Uterus (tissue), 2 donors: ENCODE measurements around the gene DENND4B.

ENCODE experiments used
- POLR2A ChIP-seq, 2 donors: fragments of 450-650 bp; IDR thresholded peaks; one replicate each; pipeline ENCODE4 v1.6.1; 2016; ENCODE audit warnings: antibody characterized with exemption in 2 of 2, mild to moderate bottlenecking in 1 of 2, moderate library complexity in 1 of 2
- TF ChIP-seq, protein P1 (sequence below), 4 experiments: fragments of 200-600 bp in 2 of 4; fragments of 450-650 bp in 2 of 4; sonication (generic) in 2 of 4; IDR thresholded peaks; one replicate each; pipeline ENCODE4 v1.5.1; 2016 to 2019; ENCODE audit warnings: antibody characterized with exemption in 4 of 4, mild to moderate bottlenecking in 2 of 4, moderate library complexity in 1 of 4

DNA sequence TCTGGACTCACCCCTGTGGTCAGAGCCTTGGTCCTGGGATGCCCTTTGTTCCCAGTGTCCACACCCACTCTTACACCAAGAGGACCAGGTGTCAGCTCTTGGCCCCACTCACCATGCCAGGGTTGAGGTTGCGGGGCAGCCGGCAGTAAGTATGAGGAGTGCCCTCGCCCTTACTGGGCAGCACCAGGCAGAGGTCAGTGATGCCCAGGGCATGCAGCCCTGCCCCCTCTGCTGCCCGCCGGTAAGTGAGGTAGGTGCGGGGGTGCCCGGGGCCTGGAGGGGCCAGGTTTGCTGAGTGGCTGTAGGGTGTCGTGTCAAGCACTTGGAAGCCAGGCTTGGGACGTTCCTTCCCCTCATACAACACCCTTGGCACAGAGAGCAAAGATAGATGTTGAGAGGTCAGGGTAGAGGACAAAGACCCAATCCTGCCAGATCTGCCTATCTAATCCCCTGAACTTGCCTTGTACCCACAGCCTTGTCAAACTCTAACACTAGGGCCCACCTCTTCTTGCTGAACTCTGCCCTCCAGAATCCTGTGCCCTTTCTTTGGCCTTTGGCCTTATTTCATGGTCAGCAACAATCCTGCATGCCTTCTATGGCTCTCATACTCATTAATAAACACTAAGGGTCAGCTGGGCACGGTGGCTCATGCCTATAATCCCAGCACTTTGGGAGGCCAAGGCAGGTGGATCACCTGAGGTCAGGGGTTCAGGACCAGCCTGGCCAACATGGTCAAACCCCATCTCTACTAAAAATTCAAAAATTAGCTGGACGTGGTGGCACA, 3.6 kb downstream of the DENND4B start:
- TF ChIP-seq POLR2A (IDR thresholded peaks at IDR 0.05), result no peak
- TF ChIP-seq, protein P1, sequence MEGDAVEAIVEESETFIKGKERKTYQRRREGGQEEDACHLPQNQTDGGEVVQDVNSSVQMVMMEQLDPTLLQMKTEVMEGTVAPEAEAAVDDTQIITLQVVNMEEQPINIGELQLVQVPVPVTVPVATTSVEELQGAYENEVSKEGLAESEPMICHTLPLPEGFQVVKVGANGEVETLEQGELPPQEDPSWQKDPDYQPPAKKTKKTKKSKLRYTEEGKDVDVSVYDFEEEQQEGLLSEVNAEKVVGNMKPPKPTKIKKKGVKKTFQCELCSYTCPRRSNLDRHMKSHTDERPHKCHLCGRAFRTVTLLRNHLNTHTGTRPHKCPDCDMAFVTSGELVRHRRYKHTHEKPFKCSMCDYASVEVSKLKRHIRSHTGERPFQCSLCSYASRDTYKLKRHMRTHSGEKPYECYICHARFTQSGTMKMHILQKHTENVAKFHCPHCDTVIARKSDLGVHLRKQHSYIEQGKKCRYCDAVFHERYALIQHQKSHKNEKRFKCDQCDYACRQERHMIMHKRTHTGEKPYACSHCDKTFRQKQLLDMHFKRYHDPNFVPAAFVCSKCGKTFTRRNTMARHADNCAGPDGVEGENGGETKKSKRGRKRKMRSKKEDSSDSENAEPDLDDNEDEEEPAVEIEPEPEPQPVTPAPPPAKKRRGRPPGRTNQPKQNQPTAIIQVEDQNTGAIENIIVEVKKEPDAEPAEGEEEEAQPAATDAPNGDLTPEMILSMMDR (IDR thresholded peaks at IDR 0.05), result no peak
